G401 (cell line): Measurements from ENCODE around the gene HOXB3. TPM values are rescaled to one million over a fixed set of nuclear protein-coding genes. Genes with fewer than 3 reads are reported as not detected.
A peak's percentile ranks its signal among the peaks of the same experiment; 100 is the strongest.

Experiments
- DNase-seq: peaks from one replicate; pipeline ENCODE4 v3.0.0-alpha.2; 2015; ENCODE audit warnings: low spot score
- in situ Hi-C: cut with HindIII; loops from 2 replicates; pipeline ENCODE4 v1.10.0; 2016; ENCODE audit warnings: low sequenced_read_pairs, mixed read lengths
- total RNA-seq: library from RNA; depleted of rRNA; stranded (reverse); fragments of >200 nt; shearing (Covaris generic); gene quantifications from 2 replicates; pipeline ENCODE4 v1.2.3, GENCODE V29; 2014

The HOXB3 gene
- total RNA-seq, 1 experiment from 2014 or later: 12.0 TPM

DNA sequence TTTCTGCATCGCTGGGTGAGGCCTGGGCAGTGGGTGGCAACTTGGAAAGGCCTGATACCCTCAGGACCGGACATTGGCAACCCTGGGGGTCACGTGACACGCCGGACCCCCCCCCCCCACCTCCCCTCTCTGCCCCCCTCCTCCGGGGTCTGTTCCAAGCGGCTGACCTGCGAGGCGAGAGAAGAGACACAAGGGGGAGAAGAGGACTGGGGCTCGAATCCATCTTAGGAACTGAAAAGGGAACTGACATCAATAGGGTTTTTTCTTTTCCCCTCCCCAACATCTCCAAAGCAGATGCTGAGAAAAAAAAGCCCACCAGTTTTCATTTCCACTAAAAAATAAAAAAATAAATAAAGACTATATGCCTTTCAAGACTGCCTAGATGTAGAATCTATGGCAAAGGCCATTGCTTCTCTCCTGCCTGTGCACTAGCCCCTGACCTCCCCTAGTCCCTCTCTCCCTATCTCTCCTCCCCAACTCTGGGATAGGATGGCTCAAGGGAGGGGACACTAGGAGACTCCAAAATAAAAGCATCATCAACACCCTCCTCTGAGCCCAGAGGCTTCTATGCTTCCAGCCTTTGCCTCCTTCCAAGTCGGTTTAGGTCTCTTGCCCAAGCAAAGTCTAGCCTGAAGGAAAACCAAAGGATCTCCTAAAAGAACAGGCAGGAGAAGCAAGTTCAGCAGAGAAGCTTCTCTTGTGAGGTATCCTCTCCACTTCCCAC is 37.4 kb downstream of the HOXB3 start:
- in situ Hi-C loops: no loop called here

DNA sequence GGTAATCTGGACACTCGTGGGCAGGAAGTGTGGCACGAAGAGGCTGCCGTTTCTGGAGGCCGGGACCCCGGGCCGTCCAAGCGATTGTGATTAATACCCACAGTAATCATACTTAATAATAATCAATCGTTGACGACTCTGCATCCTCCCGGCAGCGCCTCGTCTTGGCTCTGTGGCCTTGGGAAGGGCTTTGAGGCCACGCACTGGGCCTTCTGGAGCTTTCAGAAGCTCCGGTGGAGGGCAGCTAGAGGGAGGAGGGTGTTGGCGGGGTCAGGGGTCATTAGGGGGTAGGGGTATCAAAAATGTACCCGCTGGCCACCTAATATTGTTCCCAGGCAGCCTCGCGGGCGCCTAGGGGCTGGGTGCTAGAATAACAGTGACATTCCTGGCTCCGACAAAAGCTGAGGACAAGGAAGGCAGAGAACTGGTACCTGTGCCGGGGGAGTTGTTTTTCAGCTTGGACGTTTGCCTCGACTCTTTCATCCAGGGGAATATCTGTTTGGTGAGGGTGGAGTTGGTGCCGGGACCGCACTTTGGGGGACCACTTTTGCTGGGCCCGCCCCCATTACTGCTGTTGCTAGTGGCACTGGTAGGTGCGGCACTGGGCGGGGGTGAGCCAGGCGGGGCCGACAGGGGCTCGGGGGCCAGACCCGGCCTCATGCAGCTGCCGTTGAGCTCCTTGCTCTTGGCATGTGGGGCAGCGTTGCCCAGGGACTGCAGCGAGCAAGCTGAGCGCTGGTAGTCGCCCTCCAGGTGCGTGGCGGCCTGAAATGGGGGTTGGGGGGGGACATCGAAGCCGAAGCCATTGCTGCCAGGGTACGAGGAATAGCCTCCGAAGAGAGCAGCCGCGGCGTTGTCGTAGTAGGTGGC is 38.2 kb downstream of the HOXB3 start:
- in situ Hi-C loops: no loop called here
- DNase-seq: no peak

More for the DNA sequence above, 37.4 kb downstream of the HOXB3 start:
- no peak for DNase-seq

DNA sequence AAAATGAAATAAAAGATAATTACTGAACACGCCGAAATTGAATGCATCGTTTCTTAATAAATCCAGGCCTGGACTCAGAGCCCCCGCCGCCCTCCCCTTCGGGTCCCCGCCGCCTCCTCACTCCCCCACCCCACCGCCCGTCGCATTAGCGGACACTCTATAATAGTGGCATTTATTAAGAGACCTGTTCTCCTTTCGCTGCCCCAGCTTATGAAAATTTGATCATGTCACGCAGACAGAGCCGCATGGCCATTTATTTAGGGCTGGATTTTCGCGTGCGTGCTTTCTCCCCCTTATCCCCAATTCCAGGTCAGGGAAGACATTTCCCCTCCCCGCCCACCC is 38.9 kb downstream of the HOXB3 start:
- in situ Hi-C loops: no loop called here

DNA sequence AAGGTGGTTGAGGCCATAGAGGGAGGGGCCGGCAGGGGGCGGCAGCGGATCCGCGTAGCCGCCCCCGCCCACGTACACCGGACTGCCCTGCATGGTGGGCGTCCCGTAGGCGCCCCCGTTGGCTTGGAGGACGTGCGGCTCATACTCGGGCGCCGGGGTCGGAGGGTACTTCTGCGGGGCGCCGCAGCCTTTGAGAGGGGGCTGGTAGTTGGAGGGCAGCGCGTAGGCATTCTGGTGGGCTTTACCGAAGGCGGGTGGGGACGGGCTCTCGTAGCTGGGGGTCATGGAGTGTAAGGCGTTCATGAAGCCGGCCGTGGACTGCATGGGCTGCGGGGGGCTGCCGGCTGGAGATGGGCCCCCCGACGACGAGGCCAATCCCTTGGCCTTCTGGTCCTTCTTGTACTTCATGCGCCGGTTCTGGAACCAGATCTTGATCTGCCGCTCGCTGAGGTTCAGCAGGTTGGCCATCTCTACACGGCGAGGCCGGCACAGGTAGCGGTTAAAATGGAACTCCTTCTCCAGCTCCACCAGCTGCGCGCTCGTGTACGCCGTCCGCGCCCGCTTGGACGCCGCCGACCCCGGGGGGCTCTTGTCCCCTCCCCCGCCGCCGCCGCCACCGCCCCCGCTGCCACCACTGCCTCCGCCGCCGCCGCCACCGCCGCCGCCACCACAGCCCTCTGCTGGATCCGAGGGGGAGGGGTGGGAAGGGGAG is 39.4 kb downstream of the HOXB3 start:
- no peak for DNase-seq
- in situ Hi-C loops: no loop called here

More for the DNA sequence above, 38.9 kb downstream of the HOXB3 start:
- no peak for DNase-seq

DNA sequence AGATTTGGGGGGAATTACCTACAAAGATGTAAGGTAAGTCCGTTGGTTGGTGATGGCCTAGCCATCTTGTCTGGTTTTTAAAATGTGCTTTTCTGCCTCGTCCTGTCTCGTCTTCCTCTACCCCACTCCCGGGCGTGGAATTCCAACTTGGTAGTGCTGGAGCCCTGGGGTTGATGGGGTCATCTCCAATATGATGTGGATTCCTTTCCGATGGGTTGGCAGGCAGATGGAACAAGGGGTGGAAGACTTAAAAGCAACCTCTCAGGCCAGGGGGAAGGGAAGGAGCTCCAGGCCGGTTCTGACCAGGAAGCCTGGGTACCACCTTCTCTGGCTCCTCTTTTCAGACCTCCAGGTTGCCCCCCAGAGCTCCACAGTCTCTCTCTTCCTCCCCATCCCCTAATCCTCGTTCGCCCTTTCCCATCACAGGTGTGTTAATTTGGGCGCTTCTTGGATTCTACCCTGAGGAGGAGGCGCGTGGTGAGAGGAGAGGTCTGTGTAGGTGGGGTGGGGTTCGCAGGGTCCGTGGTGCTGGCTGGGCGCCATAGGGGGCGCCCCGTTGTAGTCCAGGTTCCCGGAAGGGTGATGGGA is 40.0 kb downstream of the HOXB3 start:
- in situ Hi-C loops: no loop called here

DNA sequence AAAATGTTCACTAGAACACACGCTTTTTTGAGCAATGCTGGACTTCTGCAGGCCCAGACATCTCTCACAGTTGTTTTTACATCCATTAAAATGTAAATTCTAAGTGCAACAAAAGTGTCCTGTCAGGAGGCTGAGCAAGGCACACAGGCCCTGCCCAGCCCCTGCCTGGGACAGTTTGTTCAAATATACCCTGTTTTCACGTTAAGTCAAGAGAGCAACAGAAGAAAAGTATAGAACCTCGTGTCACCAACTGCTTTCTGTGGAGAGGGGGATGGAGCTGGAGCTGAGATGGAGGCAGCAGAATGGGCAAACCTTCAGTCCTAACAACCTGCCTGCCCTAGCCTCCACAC is 40.8 kb downstream of the HOXB3 start:
- DNase-seq: no peak
- in situ Hi-C loops: no loop called here

More for the DNA sequence above, 40.0 kb downstream of the HOXB3 start:
- DNase-seq: no peak

DNA sequence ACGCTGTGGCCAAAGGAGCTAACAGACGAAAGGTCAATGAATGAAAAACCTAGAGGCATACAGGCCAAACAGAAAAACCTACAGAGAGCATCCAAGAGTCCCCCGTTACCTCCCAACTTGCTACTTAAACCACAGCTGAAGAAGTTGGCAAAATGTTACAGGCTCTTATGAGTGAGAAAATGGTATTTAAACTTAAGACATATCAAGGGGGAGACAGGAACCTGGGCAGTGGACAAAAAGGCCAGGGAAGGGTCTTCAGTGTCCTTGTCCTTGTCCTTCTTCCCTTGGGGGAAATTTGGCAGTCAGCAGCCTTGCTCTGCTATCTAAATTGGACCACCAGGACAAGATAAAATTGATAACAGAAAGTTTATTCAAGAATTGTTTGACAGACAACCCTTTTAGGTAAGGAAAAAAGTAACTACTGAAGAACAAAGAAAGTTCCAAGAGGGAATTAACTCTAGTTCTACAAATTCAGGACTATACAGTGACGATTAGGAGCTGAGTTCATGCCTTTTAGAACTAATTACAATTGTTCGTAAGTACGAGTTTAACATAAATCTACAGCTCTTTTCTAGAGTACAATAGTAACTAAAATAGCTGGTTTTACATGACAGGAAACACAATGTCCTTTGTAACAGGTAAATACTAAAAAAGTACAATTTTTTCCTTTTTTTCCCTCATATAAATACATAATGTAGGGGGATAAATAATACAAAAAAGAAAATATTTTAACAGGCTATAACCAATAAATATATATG is 41.3 kb downstream of the HOXB3 start:
- in situ Hi-C loops: no loop called here
- no peak for DNase-seq

DNA sequence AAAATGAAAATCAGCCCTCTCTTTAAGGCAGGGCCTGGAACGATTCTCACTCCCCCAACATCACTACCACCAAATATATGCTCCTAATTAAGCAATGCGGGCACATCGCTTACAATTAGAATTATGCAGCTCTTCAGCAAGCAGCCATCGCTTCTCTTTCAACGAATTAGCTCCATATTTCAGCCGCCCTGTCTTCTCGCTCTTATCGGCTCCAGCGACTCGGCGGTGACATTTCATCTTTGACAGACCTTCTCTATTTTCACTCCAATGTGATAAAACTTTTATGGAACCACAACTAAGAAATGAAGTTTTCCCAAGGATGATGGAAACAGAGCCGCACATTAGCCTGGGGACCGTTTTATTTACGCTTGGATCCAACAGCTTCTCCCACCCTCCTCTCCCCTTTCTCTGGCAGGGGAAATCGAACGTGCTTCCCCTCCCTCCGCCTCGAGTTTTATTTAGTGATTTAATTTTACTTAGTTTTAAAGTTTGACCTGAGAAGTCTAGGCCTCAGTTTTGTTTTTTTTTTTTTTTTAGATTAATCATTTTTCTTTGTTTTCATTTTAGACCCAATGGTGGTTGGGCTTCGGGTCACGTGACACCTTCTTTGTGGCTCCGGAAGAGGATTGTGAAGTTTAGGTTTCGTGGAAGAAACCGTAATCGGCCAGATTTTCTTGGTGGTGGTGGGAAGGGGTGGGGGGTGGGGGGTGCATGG is 42.1 kb downstream of the HOXB3 start:
- in situ Hi-C loops: no loop called here
- no peak for DNase-seq

DNA sequence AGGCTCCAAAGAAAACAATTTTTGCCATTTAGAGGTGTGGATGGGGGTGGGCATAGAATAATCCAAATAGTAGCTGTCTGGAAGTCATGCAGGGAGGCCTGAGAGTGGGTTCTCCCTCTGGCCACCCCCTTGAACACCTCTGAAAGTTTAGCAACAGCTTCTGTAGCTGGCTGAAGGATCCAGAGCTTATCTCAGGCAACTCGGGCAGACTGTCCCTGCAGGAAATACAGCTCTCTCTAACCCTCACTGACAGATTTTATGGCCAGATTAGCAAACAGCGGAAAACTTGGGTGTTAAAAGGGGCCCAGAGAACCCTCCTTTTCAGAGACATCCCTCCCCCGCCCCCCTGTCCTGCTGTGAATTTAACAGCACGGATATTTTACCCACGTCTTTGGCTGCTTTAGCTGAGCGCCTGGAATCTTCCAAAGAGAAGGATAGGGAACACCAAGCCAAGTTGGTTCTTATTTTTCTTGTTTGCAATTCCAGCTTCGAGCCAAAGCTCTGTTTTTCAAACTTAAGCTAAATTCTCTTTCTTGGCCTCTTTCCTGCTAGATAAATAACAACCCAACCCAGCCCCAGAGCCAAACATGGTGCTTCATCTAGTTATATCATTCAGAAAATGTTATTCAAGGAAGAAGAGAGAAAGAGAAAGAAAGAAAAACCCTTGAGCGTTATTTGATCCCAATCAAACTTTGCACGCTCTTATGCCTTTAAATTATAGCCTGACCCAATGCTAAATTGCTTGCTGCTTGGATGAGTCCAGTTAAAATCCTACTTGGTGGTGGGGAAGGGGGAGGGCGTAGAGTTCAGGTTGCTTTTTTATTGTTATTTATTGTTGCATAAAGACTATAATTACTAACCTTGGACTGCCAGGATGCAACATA is 42.9 kb downstream of the HOXB3 start:
- in situ Hi-C loops: no loop called here
- DNase-seq: no peak

DNA sequence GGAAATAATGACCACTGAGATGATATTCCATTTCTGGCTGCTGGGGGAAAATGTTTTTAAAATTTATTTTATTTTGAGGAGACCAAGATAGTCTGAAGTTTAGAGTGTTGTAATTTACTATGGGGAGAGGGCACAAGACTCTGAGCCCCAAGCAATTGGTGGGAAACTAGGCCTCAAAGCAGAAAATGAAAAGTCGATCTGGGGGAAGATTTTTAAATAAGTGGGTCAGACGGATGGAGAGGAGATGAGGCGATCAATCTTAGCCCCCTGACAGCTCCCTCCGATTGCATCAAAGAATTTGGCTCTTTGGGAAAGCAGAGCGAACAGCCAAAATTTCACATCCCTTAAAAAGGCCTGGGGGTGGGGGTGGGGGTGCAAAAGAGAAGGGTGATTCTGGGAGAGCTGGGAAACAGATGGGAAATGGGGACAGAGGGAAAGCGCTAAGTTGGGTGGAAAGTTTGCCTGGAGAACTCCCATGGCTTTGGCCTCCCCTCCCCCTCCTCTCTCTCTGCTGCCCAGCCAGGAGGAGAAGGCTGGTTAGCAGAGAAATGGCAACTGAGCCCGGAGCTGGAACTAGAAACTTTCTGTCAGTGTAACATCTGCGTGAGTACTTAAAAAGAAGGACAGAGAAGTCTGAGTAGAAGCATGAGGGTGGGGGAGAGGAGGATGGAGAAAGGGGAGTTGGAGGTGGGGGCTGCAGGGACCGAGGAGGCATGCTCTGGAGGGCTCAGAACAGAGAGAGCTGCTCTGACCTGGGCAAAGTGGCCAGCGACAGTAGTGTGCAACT is 43.7 kb downstream of the HOXB3 start:
- peak; percentile 29 for DNase-seq
- in situ Hi-C loops: no loop called here

DNA sequence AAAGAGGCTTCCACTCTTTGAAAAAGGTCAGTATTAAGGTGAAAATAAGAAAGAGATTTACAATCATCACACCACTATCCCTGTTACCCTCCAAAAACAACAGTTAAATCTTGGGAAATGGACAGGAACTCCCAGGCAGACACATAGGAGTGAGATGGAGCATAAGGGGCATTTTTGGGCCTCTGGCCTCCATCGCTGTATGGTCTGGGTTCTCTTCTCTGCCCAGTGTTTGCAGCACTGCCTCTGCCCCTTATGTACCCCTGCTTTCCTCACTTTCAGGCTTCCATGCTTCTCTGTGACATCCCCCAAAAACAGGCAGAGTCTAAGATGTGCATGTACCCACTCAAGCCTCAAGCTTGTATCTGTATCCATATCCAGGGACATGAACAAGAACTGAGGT is 44.5 kb downstream of the HOXB3 start:
- DNase-seq: no peak

DNA sequence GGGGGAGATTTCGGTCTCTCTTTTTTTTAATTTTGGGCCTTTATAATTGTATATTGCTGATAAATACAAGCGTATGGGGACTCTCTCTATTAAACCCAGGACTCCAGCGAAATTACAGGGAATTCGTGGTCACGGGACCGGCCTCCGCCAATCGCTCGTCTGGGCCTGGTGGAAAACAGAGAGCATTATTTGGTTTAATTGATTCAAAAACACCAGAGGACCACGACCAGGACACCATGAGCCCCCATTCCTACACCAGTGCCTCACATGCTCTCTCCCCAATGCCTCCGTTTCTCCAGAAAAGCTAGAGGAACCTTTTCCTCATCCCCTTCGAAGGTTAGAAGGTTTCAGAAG is 45.0 kb downstream of the HOXB3 start, which contains the start of gene HOXB2:
HOXB2 (minus strand) TSS at position 88 of the 354 bp plus-strand sequence. CDS start 198 bp downstream, outside the sequence.
- in situ Hi-C loops: no loop called here
- DNase-seq: no peak

More for the DNA sequence above, 44.5 kb downstream of the HOXB3 start:
- in situ Hi-C loops: no loop called here

DNA sequence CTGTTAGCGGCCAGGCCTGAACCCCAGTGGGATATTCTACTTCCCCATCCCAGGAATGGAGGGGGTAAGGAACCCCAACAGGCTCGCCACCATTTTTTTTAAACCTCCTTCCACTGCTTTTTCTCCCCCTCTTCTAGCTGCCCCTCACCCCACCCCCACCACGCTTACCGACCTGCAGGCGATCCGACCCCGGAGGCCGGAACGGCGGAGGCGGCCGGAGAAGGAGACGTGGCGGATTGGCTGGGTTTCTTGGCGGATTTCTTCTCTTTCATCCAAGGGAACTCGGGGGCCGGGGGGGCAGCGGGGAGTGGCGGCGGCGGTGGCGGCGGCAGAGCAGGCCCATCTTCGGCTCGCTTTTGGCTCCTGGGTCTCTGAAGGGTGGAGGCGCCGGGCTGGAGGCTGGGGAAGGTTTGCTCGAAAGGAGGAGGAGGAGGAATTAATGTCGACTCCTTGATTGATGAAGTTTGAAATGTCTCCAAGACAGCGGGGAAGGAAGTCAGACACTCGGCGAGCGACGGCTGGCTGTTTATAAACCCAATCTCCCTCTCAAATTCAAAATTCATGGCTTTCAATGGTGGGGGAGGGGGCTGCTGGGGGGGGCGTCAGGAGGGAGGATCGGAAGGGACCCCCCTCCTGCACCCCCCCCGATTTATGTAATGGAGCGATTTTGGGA is 45.6 kb downstream of the HOXB3 start:
- no peak for DNase-seq
- in situ Hi-C loops: no loop called here

DNA sequence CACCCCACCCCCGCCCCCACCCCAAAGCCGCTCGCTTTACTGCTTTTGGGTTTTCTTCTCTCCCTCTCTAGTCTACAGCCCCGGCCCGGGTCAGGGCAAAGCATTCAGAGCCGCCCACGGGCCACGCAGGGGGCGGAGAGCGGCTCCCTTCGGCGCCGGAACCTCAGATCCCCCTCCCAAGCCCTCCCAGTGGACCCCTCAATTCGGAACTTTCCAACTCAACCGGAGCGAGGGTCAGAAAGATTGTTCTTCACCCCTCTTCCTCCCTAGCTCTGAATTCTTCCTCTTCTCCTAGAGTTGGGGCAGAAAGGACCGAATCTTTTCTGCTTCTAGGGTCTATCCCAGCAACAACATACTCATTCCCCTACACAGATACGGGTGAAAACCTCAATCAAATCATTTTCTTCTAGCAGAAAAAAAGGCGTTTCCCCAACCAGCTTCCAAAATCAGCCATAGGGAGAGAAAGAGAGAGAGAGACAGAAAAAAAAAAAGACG is 46.1 kb downstream of the HOXB3 start:
- no peak for DNase-seq
- in situ Hi-C loops: no loop called here

DNA sequence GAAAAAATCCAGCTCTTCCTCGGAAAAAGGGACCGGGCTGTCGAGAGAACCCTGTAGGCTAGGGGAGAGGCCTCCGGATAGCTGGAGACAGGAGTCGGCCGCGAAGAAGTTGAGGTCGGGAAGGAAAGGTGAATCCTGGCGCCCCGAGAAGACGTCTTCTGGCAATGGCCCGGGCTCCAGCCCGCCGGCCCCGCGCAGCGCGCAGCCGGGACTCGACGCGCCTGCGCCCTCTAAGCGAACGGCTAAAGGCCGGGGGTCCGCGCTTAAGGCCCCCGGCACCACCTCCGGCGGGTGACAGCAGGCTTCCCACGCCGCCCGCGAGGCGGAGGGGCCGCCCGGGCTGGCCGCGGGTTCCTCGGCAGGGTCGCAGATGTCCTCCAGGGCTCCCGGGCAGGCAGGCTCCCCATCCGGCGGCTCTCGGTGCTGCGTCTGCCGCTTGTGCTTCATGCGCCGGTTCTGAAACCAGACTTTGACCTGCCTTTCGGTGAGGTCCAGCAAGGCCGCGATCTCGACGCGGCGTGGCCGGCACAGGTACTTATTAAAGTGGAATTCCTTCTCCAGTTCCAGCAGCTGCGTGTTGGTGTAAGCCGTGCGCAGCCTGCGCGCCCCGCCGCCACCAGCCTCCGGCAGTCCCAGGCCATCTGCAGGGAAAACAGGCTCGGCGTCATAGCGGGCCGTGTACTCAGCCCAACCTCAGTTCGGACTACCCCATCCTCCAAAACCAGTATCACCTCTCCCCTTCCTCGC is 46.8 kb downstream of the HOXB3 start:
- no peak for DNase-seq
- in situ Hi-C loops: no loop called here
